BJ (cell line): ENCODE results near the gene EMID1. TPM values are rescaled to one million over a fixed set of nuclear protein-coding genes. Genes with fewer than 3 reads are reported as not detected.
"Not testable (repeated sequence)": the region's sequence is repeated elsewhere in the genome, so short reads cannot be mapped to it uniquely, and the experiment has no call there.

Experiments used
- CTCF ChIA-PET: fragments of 350-600 bp; formaldehyde crosslinking; extraction: SDS; loops from one replicate; lab custom pipeline; 2021; ENCODE audit warnings: antibody characterized with exemption, inconsistent platforms; lab: Yijun Ruan, JAX
- POLR2A ChIA-PET: fragments of 300-600 bp; sonication (Branson Sonifier 250); formaldehyde crosslinking; extraction: SDS; loops from one replicate; lab custom pipeline; 2021; ENCODE audit warnings: antibody characterized with exemption; lab: Charles Lee
- DNase-seq: peaks from one replicate; pipeline ENCODE4 v3.0.0-alpha.2; 2011; ENCODE audit warnings: low read depth
- H3K27me3 ChIP-seq: 2 replicates; pipeline ENCODE4 v1.6.0; 2011; ENCODE audit warnings: low read length; ENCODE audit not compliant: control insufficient read depth, insufficient read depth
- H3K36me3 ChIP-seq: 2 replicates; pipeline ENCODE4 v1.5.1; 2011; ENCODE audit warnings: low read length; ENCODE audit not compliant: control insufficient read depth, insufficient read depth
- H3K4me3 ChIP-seq: 2 replicates; pipeline ENCODE4 v1.5.1; 2011; ENCODE audit warnings: low read depth, mild to moderate bottlenecking, control low read depth, low read length
- CTCF ChIP-seq: IDR thresholded peaks from 2 replicates; pipeline ENCODE4 v1.5.1; 2011; ENCODE audit warnings: low read depth, mild to moderate bottlenecking, control low read depth, inconsistent platforms, low read length, moderate library complexity; ENCODE audit not compliant: insufficient read depth
- polyA plus RNA-seq: library from polyadenylated mRNA; depleted of rRNA; stranded (reverse); fragments of >200 nt; gene quantifications from 2 replicates; pipeline ENCODE4 v1.2.3, GENCODE V29; 2011

Gene EMID1
- polyA plus RNA-seq, 1 experiment: 0.05 TPM

GRCh38 chr22:29231971-29232959 is 26.6 kb downstream of the EMID1 start:
- TF ChIP-seq CTCF: no peak
- Histone ChIP-seq H3K27me3 (no peaks in the 10 kb centered on the region), H3K4me3 (no peak overlapping the region), H3K36me3 (no peaks in the 10 kb centered on the region)
- ChIA-PET POLR2A (no interaction called here), CTCF (interaction anchor here (1.0 to 5.3 kb wide), 2 partner anchors 13 kb away, joined by 3 to 33 read pairs; no protein-coding TSS in a partner anchor)
- no peak for DNase-seq

- Histone ChIP-seq H3K36me3 (no peaks in the 10 kb centered on the region), H3K27me3 (no peaks in the 10 kb centered on the region), H3K4me3 (no peak overlapping the region)
- DNase-seq: no peak
- no peak for TF ChIP-seq CTCF
- ChIA-PET POLR2A (no interaction called here), CTCF (interaction anchor here (5.3 kb wide), 1 partner anchor 12 kb away, joined by 33 read pairs; no protein-coding TSS in a partner anchor)
Observed at GRCh38 chr22:29233277-29233877, 27.7 kb downstream of the EMID1 start.

GRCh38 chr22:29240481-29240880 is 34.8 kb downstream of the EMID1 start:
- CTCF ChIA-PET, H3K27me3 ChIP-seq, H3K4me3 ChIP-seq, POLR2A ChIA-PET, DNase-seq, H3K36me3 ChIP-seq: not testable (repeated sequence)

- no peak for TF ChIP-seq CTCF
- POLR2A ChIA-PET: no interaction called here
- peaks cover 3% of the 10 kb centered on the region for H3K27me3 ChIP-seq
- DNase-seq: no peak
- CTCF ChIA-PET: interaction anchor here (0.6 to 2.4 kb wide), 4 partner anchors 9 to 42 kb away, joined by 3 to 33 read pairs (median 17); no protein-coding TSS in a partner anchor
- H3K36me3 ChIP-seq: no peaks in the 10 kb centered on the region
- H3K4me3 ChIP-seq: no peak overlapping the region
Observed at GRCh38 chr22:29243874-29244446, 38.3 kb downstream of the EMID1 start.

- ChIA-PET POLR2A (no interaction called here), CTCF (interaction anchor here (0.6 to 3.5 kb wide), 44 partner anchors 10 to 837 kb away, joined by 3 to 33 read pairs (median 6); partner anchors contain the start of genes C22orf31, EWSR1 and RHBDD3)
- no peak overlapping the region for H3K4me3 ChIP-seq
- no peak for TF ChIP-seq CTCF
- DNase-seq: no peak
- H3K27me3 ChIP-seq: peaks cover 3% of the 10 kb centered on the region
- H3K36me3 ChIP-seq: no peaks in the 10 kb centered on the region
Observed at GRCh38 chr22:29244785-29245625, 39.3 kb downstream of the EMID1 start.
